Mononuclear cell (primary cell): ENCODE measurements around the gene IST1. TPM values are rescaled to one million over a fixed set of nuclear protein-coding genes. Genes with fewer than 3 reads are reported as not detected.

Experiments
- total RNA-seq: library from RNA; depleted of rRNA; stranded (reverse); fragments of >200 nt; gene quantifications from one replicate; pipeline ENCODE4 v1.2.3, GENCODE V29; 2012

IST1 gene
- total RNA-seq, 1 donor = 426 TPM

Other genes with a start within 250 kb of the IST1 start
- 10.4 TPM for gene PHLPP2, start 170.8 kb upstream of the IST1 start, total RNA-seq
- 223 TPM for gene AP1G1, start 86.7 kb upstream of the IST1 start, total RNA-seq
- gene ATXN1L, start 49.6 kb upstream of the IST1 start, total RNA-seq = 41.0 TPM
- gene ZNF821, start 11.3 kb upstream of the IST1 start, total RNA-seq = 15.1 TPM
- 0.10 TPM for gene PKD1L3, start 104.9 kb downstream of the IST1 start, total RNA-seq
- gene DHODH, start 113.2 kb downstream of the IST1 start, total RNA-seq = 0.94 TPM
- 16.1 TPM for gene HP, start 159.0 kb downstream of the IST1 start, total RNA-seq
- gene HPR, start 167.7 kb downstream of the IST1 start, total RNA-seq = not detected
- 10.9 TPM for gene TXNL4B, start 198.1 kb downstream of the IST1 start, total RNA-seq
- 38.0 TPM for gene DHX38, start 198.3 kb downstream of the IST1 start, total RNA-seq